Ammon's horn (tissue), 1 donor: ENCODE measurements around the gene ANO2.

Experiments
- DNase-seq: peaks from one replicate; pipeline ENCODE4 v3.0.0-alpha.2; 2016; ENCODE audit warnings: low spot score

The ANO2 gene

GRCh38 chr12:5777451-5777850, 167.6 kb downstream of the ANO2 start:
- no peak for DNase-seq

GRCh38 chr12:5776091-5776490, 169.0 kb downstream of the ANO2 start:
- DNase-seq = no peak

GRCh38 chr12:5773550-5773949, 171.5 kb downstream of the ANO2 start:
- DNase-seq = no peak

- DNase-seq = no peak
These were observed 173.3 kb downstream of the ANO2 start for GRCh38 chr12:5771756-5772155.

GRCh38 chr12:5770727-5771126, 174.3 kb downstream of the ANO2 start:
- no peak for DNase-seq

GRCh38 chr12:5768581-5769196, 176.4 kb downstream of the ANO2 start:
- DNase-seq = no peak

- DNase-seq = no peak
These were observed 176.9 kb downstream of the ANO2 start for GRCh38 chr12:5768171-5768570.

GRCh38 chr12:5758347-5758746, 186.7 kb downstream of the ANO2 start:
- DNase-seq = no peak

- no peak for DNase-seq
These were observed 188.7 kb downstream of the ANO2 start for GRCh38 chr12:5756338-5756842.

- DNase-seq = no peak
These were observed 197.0 kb downstream of the ANO2 start for GRCh38 chr12:5748027-5748426.

- DNase-seq = no peak
These were observed 198.1 kb downstream of the ANO2 start for GRCh38 chr12:5746917-5747316.

GRCh38 chr12:5746036-5746908, 198.8 kb downstream of the ANO2 start:
- DNase-seq = no peak

- peak; percentile 72 for DNase-seq
These were observed 199.7 kb downstream of the ANO2 start for GRCh38 chr12:5745251-5745888.

- DNase-seq = no peak
These were observed 202.8 kb downstream of the ANO2 start for GRCh38 chr12:5742258-5742657.

- DNase-seq = no peak
These were observed 205.1 kb downstream of the ANO2 start for GRCh38 chr12:5739917-5740316.

GRCh38 chr12:5737778-5738177, 207.3 kb downstream of the ANO2 start:
- DNase-seq = no peak

GRCh38 chr12:5736527-5736926, 208.5 kb downstream of the ANO2 start:
- no peak for DNase-seq

- no peak for DNase-seq
These were observed 209.0 kb downstream of the ANO2 start for GRCh38 chr12:5736016-5736415.

- no peak for DNase-seq
These were observed 211.1 kb downstream of the ANO2 start for GRCh38 chr12:5733916-5734315.

GRCh38 chr12:5733136-5733755, 211.8 kb downstream of the ANO2 start:
- DNase-seq = no peak

GRCh38 chr12:5730962-5731361, 214.1 kb downstream of the ANO2 start:
- no peak for DNase-seq

GRCh38 chr12:5723711-5724252, 221.3 kb downstream of the ANO2 start:
- no peak for DNase-seq
